ENCODE data around the gene CDYL2.

CDYL2 gene

GRCh38 chr16:80602894-80603293, 201.5 kb downstream of the CDYL2 start:
- TF ChIP-seq, protein P1, sequence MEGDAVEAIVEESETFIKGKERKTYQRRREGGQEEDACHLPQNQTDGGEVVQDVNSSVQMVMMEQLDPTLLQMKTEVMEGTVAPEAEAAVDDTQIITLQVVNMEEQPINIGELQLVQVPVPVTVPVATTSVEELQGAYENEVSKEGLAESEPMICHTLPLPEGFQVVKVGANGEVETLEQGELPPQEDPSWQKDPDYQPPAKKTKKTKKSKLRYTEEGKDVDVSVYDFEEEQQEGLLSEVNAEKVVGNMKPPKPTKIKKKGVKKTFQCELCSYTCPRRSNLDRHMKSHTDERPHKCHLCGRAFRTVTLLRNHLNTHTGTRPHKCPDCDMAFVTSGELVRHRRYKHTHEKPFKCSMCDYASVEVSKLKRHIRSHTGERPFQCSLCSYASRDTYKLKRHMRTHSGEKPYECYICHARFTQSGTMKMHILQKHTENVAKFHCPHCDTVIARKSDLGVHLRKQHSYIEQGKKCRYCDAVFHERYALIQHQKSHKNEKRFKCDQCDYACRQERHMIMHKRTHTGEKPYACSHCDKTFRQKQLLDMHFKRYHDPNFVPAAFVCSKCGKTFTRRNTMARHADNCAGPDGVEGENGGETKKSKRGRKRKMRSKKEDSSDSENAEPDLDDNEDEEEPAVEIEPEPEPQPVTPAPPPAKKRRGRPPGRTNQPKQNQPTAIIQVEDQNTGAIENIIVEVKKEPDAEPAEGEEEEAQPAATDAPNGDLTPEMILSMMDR (IDR thresholded peaks at IDR 0.05; ENCODE audit: insufficient read depth, low read depth, low read length, missing control alignments) = no peak
- DNase-seq (ENCODE audit: low read depth) = no peak
- no peak overlapping the region for H3K4me3 ChIP-seq (ENCODE audit: low read depth, low read length)

DNA sequence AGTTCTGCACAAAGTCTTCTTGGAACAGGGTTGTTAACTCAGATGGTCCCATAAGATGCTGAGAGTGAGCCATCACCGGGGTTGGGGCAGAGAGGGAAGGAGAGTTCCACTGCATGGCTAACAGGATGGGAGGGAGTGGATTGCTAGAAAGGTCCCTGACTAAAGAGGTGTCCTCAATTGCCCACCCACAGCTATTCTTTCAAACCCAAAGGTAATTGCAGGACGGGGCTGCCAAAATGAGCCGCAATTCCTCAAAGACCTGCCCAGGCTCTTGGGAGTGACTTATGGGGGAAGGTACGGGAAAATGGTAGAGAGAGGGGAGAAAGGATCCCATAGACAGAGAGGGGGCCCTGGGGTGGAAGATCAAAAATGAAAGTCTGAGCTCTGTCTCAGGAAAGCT, 203.2 kb downstream of the CDYL2 start:
- DNase-seq (ENCODE audit: low read depth) = no peak
- TF ChIP-seq, protein P1 (IDR thresholded peaks at IDR 0.05; ENCODE audit: insufficient read depth, low read depth, low read length, missing control alignments) = no peak
- H3K4me3 ChIP-seq (ENCODE audit: low read depth, low read length) = no peak overlapping the region

- no peak for DNase-seq (ENCODE audit: low read depth)
- TF ChIP-seq, protein P1 (IDR thresholded peaks at IDR 0.05; ENCODE audit: insufficient read depth, low read depth, low read length, missing control alignments) = no peak
- H3K4me3 ChIP-seq (ENCODE audit: low read depth, low read length) = no peak overlapping the region
These were observed 204.9 kb downstream of the CDYL2 start for GRCh38 chr16:80599466-80599865.

- no peak for DNase-seq (ENCODE audit: low read depth)
- no peak overlapping the region for H3K4me3 ChIP-seq (ENCODE audit: low read depth, low read length)
- TF ChIP-seq, protein P1 (IDR thresholded peaks at IDR 0.05; ENCODE audit: insufficient read depth, low read depth, low read length, missing control alignments) = no peak
These were observed 207.7 kb downstream of the CDYL2 start for GRCh38 chr16:80596507-80597207.

- no peak overlapping the region for H3K4me3 ChIP-seq (ENCODE audit: low read depth, low read length)
- no peak for DNase-seq (ENCODE audit: low read depth)
- TF ChIP-seq, protein P1 (IDR thresholded peaks at IDR 0.05; ENCODE audit: insufficient read depth, low read depth, low read length, missing control alignments) = no peak
These were observed 209.6 kb downstream of the CDYL2 start for GRCh38 chr16:80594756-80595155.

DNA sequence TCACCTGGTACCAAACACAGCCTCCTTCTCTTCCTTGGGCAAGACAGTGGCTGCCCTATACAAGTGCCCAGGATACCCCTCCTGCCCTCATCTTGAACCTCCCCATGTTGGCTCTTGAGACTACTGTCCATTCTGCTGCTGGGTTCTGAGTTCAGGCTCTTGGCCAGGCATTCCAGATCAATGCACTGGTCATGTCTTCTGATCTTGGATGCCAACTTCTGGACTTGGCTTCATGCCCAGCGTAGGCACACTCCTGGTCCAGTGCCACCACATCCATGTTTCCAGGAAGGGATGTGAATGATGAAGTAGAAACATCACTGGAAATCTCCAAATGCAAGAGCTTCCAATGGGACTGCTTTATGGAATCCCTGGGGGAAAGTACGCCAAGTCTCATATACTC, 212.1 kb downstream of the CDYL2 start:
- DNase-seq (ENCODE audit: low read depth) = no peak
- H3K4me3 ChIP-seq (ENCODE audit: low read depth, low read length) = no peak overlapping the region
- TF ChIP-seq, protein P1 (IDR thresholded peaks at IDR 0.05; ENCODE audit: insufficient read depth, low read depth, low read length, missing control alignments) = no peak
